Stimulated activated CD4-positive, alpha-beta T cell treated with anti-CD3 and anti-CD28 coated beads, TNF-alpha, amount 100 ng/mL, for 24 hours (primary cell): ENCODE data around the gene CSKMT.
"Not testable (repeated sequence)": the region's sequence is repeated elsewhere in the genome, so short reads cannot be mapped to it uniquely, and the experiment has no call there.

Source experiments
- DNase-seq, 3 experiments: peaks; one replicate each; pipeline ENCODE4 v3.0.0-alpha.2; 2020; ENCODE audit warnings: low read depth in 3 of 3

Gene CSKMT

GRCh38 chr11:62688491-62688890 lies 23.4 kb downstream of the CSKMT start:
- DNase-seq: no peak

- DNase-seq: no peak
Measured at GRCh38 chr11:62689421-62690183, 24.5 kb downstream of the CSKMT start, which contains the start of gene LRRN4CL. Gene LRRN4CL (minus strand): TSS chr11:62689530. CDS start chr11:62688508, 1,022 bp downstream.

GRCh38 chr11:62693624-62694023 lies 28.5 kb downstream of the CSKMT start:
- not testable (repeated sequence) for DNase-seq

- peak; percentile 55 to 67 (median 67) for DNase-seq
Measured at GRCh38 chr11:62694455-62695167, 29.5 kb downstream of the CSKMT start.

GRCh38 chr11:62702246-62702645 lies 37.1 kb downstream of the CSKMT start:
- no peak for DNase-seq

GRCh38 chr11:62703921-62704320 lies 38.8 kb downstream of the CSKMT start:
- DNase-seq: not testable (repeated sequence)

GRCh38 chr11:62705413-62705812 lies 40.3 kb downstream of the CSKMT start:
- DNase-seq: no peak

GRCh38 chr11:62705880-62706849 lies 41.1 kb downstream of the CSKMT start:
- peak; percentile 91 to 92 (median 92) for DNase-seq

GRCh38 chr11:62706850-62707247 lies 41.7 kb downstream of the CSKMT start:
- no peak for DNase-seq

GRCh38 chr11:62707277-62707861 lies 42.3 kb downstream of the CSKMT start, which contains the start of the genes BSCL2 and GNG3:
Gene BSCL2 (minus strand): TSS chr11:62707424. CDS start chr11:62707195, 229 bp downstream.
Gene GNG3 (plus strand): TSS chr11:62707676. CDS start chr11:62708296, 620 bp downstream.
- DNase-seq: no peak

GRCh38 chr11:62708392-62708791 lies 43.3 kb downstream of the CSKMT start:
- no peak for DNase-seq

- DNase-seq: peak in 2 of 3 experiments; percentile 29 to 43
Measured at GRCh38 chr11:62708793-62709192, 43.7 kb downstream of the CSKMT start.

GRCh38 chr11:62709247-62710000 lies 44.3 kb downstream of the CSKMT start:
- peak; percentile 89 to 95 (median 92) for DNase-seq

GRCh38 chr11:62710001-62710345 lies 44.9 kb downstream of the CSKMT start:
- no peak for DNase-seq

- DNase-seq: no peak
Measured at GRCh38 chr11:62712276-62712812, 47.2 kb downstream of the CSKMT start.

GRCh38 chr11:62712861-62713260 lies 47.7 kb downstream of the CSKMT start:
- no peak for DNase-seq

GRCh38 chr11:62713343-62713742 lies 48.2 kb downstream of the CSKMT start:
- no peak for DNase-seq

GRCh38 chr11:62715150-62716130 lies 50.3 kb downstream of the CSKMT start:
- no peak for DNase-seq

- DNase-seq: no peak
Measured at GRCh38 chr11:62716206-62716605, 51.1 kb downstream of the CSKMT start.
